GM12878 (cell line): ENCODE measurements around the gene CCDC150. TPM values are rescaled to one million over a fixed set of nuclear protein-coding genes. Genes with fewer than 3 reads are reported as not detected.

Experiments
- ATAC-seq: fragments of 200-7000 bp; cut with Tn5 transposase; 3 replicates; pipeline ENCODE4 v1.9.1; 2020; ENCODE audit warnings: mild to moderate bottlenecking, moderate library complexity
- BruUV-seq: library from RNA; stranded (reverse); fragments of 400-500 nt; replicated peaks from 2 replicates; lab custom pipeline; 2021; lab: Mats Ljungman, UMichigan
- CTCF ChIA-PET: fragments of 300-600 bp; sonication (Branson Sonifier 250); formaldehyde crosslinking; extraction: SDS; loops from one replicate; lab custom pipeline; 2021; ENCODE audit warnings: inconsistent platforms; lab: Yijun Ruan, JAX
- POLR2A ChIA-PET: fragments of 350-600 bp; formaldehyde crosslinking; extraction: SDS; loops from one replicate; lab custom pipeline; 2021; ENCODE audit warnings: inconsistent platforms; lab: Charles Lee
- RAD21 ChIA-PET: fragments of 300-600 bp; sonication (Branson Sonifier 250); formaldehyde crosslinking; loops from one replicate; lab custom pipeline; 2023; ENCODE audit warnings: antibody characterized with exemption; ENCODE audit not compliant: unreplicated experiment; lab: Charles Lee
- SMC1A ChIA-PET: fragments of 300-600 bp; sonication (Branson Sonifier 250); formaldehyde crosslinking; loops from one replicate; lab custom pipeline; 2023; ENCODE audit not compliant: unreplicated experiment, uncharacterized antibody; lab: Charles Lee
- DNase-seq: peaks from one replicate; pipeline ENCODE4 v3.0.0-alpha.2; 2011; ENCODE audit warnings: low read depth, low spot score
- FAIRE-seq: peaks from 3 replicates; lab custom pipeline; 2011; peaks lifted over from hg19 to GRCh38; lab: Jason Lieb, UNC
- H2AFZ ChIP-seq: 2 replicates; pipeline ENCODE4 v1.6.0; 2011; ENCODE audit warnings: low read depth, low read length, control low read depth; ENCODE audit not compliant: control insufficient read depth
- H3K27ac ChIP-seq: 2 replicates; pipeline ENCODE4 v1.5.1; 2011; ENCODE audit warnings: control low read depth; ENCODE audit not compliant: control insufficient read depth, insufficient read depth
- H3K27me3 ChIP-seq, 2 experiments: replicated peaks in 1 of 2; 2 replicates each; pipeline versions ENCODE4 v1.6.0 to v1.6.1; 2011; ENCODE audit warnings: low read length in 1 of 2; ENCODE audit not compliant: control insufficient read depth in 2 of 2, insufficient read depth in 2 of 2
- H3K36me3 ChIP-seq, 2 experiments: 2 replicates each; pipeline ENCODE4 v1.5.1; 2011; ENCODE audit warnings: low read length in 1 of 2; ENCODE audit not compliant: control insufficient read depth in 2 of 2, insufficient read depth in 2 of 2
- H3K4me1 ChIP-seq: 2 replicates; pipeline ENCODE4 v1.6.1; 2011; ENCODE audit warnings: mild to moderate bottlenecking, low read length, moderate library complexity, mixed read lengths; ENCODE audit not compliant: control insufficient read depth, insufficient read depth
- H3K4me2 ChIP-seq: 2 replicates; pipeline ENCODE4 v1.6.0; 2011; ENCODE audit warnings: control low read depth; ENCODE audit not compliant: control insufficient read depth, insufficient read depth
- H3K4me3 ChIP-seq: fragments of 200-600 bp; sonication (generic); 2 replicates; pipeline ENCODE4 v1.5.1; 2016
- H3K79me2 ChIP-seq: 2 replicates; pipeline ENCODE4 v1.6.0; 2011; ENCODE audit warnings: low read length; ENCODE audit not compliant: control insufficient read depth, insufficient read depth
- H3K9ac ChIP-seq: 2 replicates; pipeline ENCODE4 v1.8.0; 2011; ENCODE audit warnings: low read length, control low read depth, mixed read lengths; ENCODE audit not compliant: control insufficient read depth, insufficient read depth
- H3K9me3 ChIP-seq: replicated peaks from 3 replicates; pipeline ENCODE4 v1.5.1; 2011; ENCODE audit warnings: mild to moderate bottlenecking, low read length; ENCODE audit not compliant: control insufficient read depth, insufficient read depth
- H4K20me1 ChIP-seq: 2 replicates; pipeline ENCODE4 v1.6.0; 2011; ENCODE audit not compliant: control insufficient read depth, insufficient read depth
- BRCA1 ChIP-seq: IDR thresholded peaks from 2 replicates; pipeline ENCODE4 v1.6.1; 2011; ENCODE audit warnings: low read depth, low read length, improper control_type of control experiment
- CEBPB ChIP-seq, 2 experiments: fragments of 150-350 bp in 1 of 2; IDR thresholded peaks; 2 replicates each; pipeline ENCODE4 v1.6.1; 2012 to 2014; ENCODE audit warnings: low read depth in 2 of 2, low read length in 2 of 2, borderline replicate concordance in 1 of 2, inconsistent platforms in 1 of 2
- EGR1 ChIP-seq, 2 experiments: IDR thresholded peaks; 1 replicate in 1 of 2; 2 replicates in 1 of 2; pipeline ENCODE4 v1.6.1; 2011 to 2012; ENCODE audit warnings: low read depth in 2 of 2, low read length in 2 of 2, borderline replicate concordance in 1 of 2, mild to moderate bottlenecking in 1 of 2, moderate library complexity in 1 of 2
- FOS ChIP-seq: IDR thresholded peaks from 3 replicates; pipeline ENCODE4 v1.6.1; 2011; ENCODE audit warnings: borderline replicate concordance; ENCODE audit not compliant: insufficient read length; ENCODE audit errors: extremely low read depth
- JUNB ChIP-seq: IDR thresholded peaks from 2 replicates; pipeline ENCODE4 v1.6.1; 2016; ENCODE audit warnings: antibody characterized with exemption, mild to moderate bottlenecking
- KAT2A ChIP-seq: conservative IDR thresholded peaks from 2 replicates; pipeline ENCODE4 v1.6.1; 2011; ENCODE audit warnings: low read depth, low read length; ENCODE audit not compliant: control insufficient read depth
- MXI1 ChIP-seq: fragments of 150-350 bp; IDR thresholded peaks from 2 replicates; pipeline ENCODE4 v1.6.1; 2011; ENCODE audit warnings: low read depth, mild to moderate bottlenecking, inconsistent platforms, low read length, improper control_type of control experiment
- MYB ChIP-seq: fragments of 150-350 bp; IDR thresholded peaks from 2 replicates; pipeline ENCODE4 v1.6.1; 2014; ENCODE audit warnings: mild to moderate bottlenecking, low read depth, low read length, borderline replicate concordance
- NR2C1 ChIP-seq: fragments of 450-650 bp; IDR thresholded peaks from 2 replicates; pipeline ENCODE4 v1.6.1; 2017; ENCODE audit warnings: antibody characterized with exemption, mild to moderate bottlenecking, moderate library complexity
- NR2C2 ChIP-seq: IDR thresholded peaks from 2 replicates; pipeline ENCODE4 v1.6.1; 2011; ENCODE audit warnings: borderline replicate concordance, low read depth; ENCODE audit not compliant: control insufficient read depth, insufficient read length
- SIX5 ChIP-seq: IDR thresholded peaks from 2 replicates; pipeline ENCODE4 v1.6.1; 2011; ENCODE audit warnings: mild to moderate bottlenecking, low read depth, low read length, moderate library complexity; ENCODE audit not compliant: severe bottlenecking
- SMAD1 ChIP-seq: fragments of 450-650 bp; IDR thresholded peaks from 2 replicates; pipeline ENCODE4 v1.6.1; 2018; ENCODE audit warnings: mild to moderate bottlenecking, low read depth; ENCODE audit not compliant: partially characterized antibody
- TARDBP ChIP-seq: IDR thresholded peaks from 2 replicates; pipeline ENCODE4 v1.6.1; 2016; ENCODE audit warnings: borderline replicate concordance
- ZBED1 ChIP-seq: IDR thresholded peaks from 2 replicates; pipeline ENCODE4 v1.6.1; 2016; ENCODE audit warnings: borderline replicate concordance
- ZNF207 ChIP-seq: fragments of 450-650 bp; IDR thresholded peaks from 2 replicates; pipeline ENCODE4 v1.6.1; 2014; ENCODE audit warnings: antibody characterized with exemption, mild to moderate bottlenecking, borderline replicate concordance
- in situ Hi-C: fragments of 300-500 bp; cut with MboI; formaldehyde crosslinking; loops from 9 replicates; pipeline ENCODE4 v1.14.3; 2018; ENCODE audit warnings: mixed read lengths
- intact Hi-C: fragments of 100-400 bp; cut with micrococcal nuclease; formaldehyde crosslinking; loops from one replicate; pipeline ENCODE4 v1.14.2; 2022; ENCODE audit not compliant: unreplicated experiment
- polyA plus RNA-seq, 11 experiments: library from polyadenylated mRNA; depleted of rRNA in 4 of 11; unstranded in 6 of 11; stranded (reverse) in 5 of 11; fragments of >200 nt; fragmentation: Nextera tagmentation in 4 of 11; fragmentation: Illumina TruSeq in 1 of 11; extraction: Ambion mirVana in 4 of 11; extraction: Trizol in 1 of 11; gene quantifications; 1 replicate in 1 of 11; 2 replicates in 10 of 11; pipeline versions ENCODE4 v1.2.1 to v1.2.3, GENCODE V29; 2011 to 2016; ENCODE audit warnings: inconsistent platforms in 2 of 11, missing spikeins in 2 of 11, low read depth in 1 of 11
- total RNA-seq, 4 experiments: library from RNA; depleted of rRNA in 3 of 4; stranded (reverse); fragments of >200 nt in 3 of 4; fragmentation: Illumina TruSeq in 1 of 4; extraction: Trizol in 1 of 4; gene quantifications; 2 replicates each; pipeline versions ENCODE4 v1.2.1 to v1.2.3, GENCODE V29; 2013 to 2021
- TF ChIP-seq, protein P1 (sequence below): fragments of 450-650 bp; IDR thresholded peaks from 2 replicates; pipeline ENCODE4 v1.6.1; 2017; ENCODE audit warnings: mild to moderate bottlenecking, moderate library complexity
- TF ChIP-seq, protein P2 (sequence below): fragments of 450-650 bp; formaldehyde crosslinking; IDR thresholded peaks from 2 replicates; pipeline ENCODE4 v1.4.0; 2020; ENCODE audit warnings: mild to moderate bottlenecking, moderate library complexity

The CCDC150 gene
- total and polyA plus RNA-seq, 10 of the 15 experiments (the other 5 are each of a cell fraction or from before 2014, with no cell fraction given): 11.6 to 27.7 (median 19.6) TPM

DNA sequence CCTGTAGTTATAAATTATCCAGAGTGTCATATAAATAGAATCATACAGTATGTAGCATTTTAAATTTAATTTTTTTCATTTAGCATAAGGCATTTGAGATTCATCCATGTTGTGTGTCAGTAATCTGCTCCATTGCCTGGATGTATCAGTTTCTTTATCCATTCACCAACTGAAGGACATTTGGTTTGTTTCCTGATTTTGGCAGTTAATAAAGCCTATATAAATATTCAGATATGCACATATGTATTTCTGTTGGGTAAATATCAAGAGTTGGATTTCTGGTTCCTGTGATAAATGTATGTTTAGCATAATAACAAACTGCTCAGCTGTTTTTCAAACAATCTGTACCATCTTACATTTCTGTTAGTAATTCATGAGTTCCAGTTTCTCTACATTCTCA, 39.9 kb downstream of the CCDC150 start:
- no peak for FAIRE-seq
- no peak for DNase-seq
- RAD21 ChIA-PET: no interaction called here
- H3K9me3 ChIP-seq: no peaks in the 10 kb centered on the region
- no peaks in the 10 kb centered on the region for H3K79me2 ChIP-seq
- SMC1A ChIA-PET: no interaction called here
- intact Hi-C loops (no loop called here), in situ Hi-C loops (no loop called here)
- CTCF ChIA-PET: no interaction called here
- no peak overlapping the region for H2AFZ ChIP-seq
- no peak overlapping the region for H3K27ac ChIP-seq
- ATAC-seq: no peak
- no TSS peak for BruUV-seq
- no peaks in the 10 kb centered on the region for H3K36me3 ChIP-seq
- no peak overlapping the region for H3K4me2 ChIP-seq
- no peak overlapping the region for H3K9ac ChIP-seq
- no peaks in the 10 kb centered on the region for H3K27me3 ChIP-seq
- no peaks in the 10 kb centered on the region for H3K4me1 ChIP-seq
- POLR2A ChIA-PET: no interaction called here
- no peak overlapping the region for H3K4me3 ChIP-seq
- no peaks in the 10 kb centered on the region for H4K20me1 ChIP-seq
- TF ChIP-seq EGR1 (IDR thresholded peaks at IDR 0.05; ENCODE audit: borderline replicate concordance in 1 of 2, low read depth in 2 of 2, low read length in 2 of 2) (no peak), ZNF207 (no peak), KAT2A (no peak), SIX5 (no peak), NR2C2 (no peak), BRCA1 (no peak), SMAD1 (no peak), MXI1 (no peak), NR2C1 (no peak), MYB (no peak), TARDBP (no peak), FOS (no peak), ZBED1 (no peak), JUNB (no peak), CEBPB (IDR thresholded peaks at IDR 0.05; ENCODE audit: borderline replicate concordance in 1 of 2, low read depth in 2 of 2, low read length in 2 of 2) (no peak)
- TF ChIP-seq, protein P1, sequence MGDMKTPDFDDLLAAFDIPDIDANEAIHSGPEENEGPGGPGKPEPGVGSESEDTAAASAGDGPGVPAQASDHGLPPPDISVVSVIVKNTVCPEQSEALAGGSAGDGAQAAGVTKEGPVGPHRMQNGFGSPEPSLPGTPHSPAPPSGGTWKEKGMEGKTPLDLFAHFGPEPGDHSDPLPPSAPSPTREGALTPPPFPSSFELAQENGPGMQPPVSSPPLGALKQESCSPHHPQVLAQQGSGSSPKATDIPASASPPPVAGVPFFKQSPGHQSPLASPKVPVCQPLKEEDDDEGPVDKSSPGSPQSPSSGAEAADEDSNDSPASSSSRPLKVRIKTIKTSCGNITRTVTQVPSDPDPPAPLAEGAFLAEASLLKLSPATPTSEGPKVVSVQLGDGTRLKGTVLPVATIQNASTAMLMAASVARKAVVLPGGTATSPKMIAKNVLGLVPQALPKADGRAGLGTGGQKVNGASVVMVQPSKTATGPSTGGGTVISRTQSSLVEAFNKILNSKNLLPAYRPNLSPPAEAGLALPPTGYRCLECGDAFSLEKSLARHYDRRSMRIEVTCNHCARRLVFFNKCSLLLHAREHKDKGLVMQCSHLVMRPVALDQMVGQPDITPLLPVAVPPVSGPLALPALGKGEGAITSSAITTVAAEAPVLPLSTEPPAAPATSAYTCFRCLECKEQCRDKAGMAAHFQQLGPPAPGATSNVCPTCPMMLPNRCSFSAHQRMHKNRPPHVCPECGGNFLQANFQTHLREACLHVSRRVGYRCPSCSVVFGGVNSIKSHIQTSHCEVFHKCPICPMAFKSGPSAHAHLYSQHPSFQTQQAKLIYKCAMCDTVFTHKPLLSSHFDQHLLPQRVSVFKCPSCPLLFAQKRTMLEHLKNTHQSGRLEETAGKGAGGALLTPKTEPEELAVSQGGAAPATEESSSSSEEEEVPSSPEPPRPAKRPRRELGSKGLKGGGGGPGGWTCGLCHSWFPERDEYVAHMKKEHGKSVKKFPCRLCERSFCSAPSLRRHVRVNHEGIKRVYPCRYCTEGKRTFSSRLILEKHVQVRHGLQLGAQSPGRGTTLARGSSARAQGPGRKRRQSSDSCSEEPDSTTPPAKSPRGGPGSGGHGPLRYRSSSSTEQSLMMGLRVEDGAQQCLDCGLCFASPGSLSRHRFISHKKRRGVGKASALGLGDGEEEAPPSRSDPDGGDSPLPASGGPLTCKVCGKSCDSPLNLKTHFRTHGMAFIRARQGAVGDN: no peak
- TF ChIP-seq, protein P2, sequence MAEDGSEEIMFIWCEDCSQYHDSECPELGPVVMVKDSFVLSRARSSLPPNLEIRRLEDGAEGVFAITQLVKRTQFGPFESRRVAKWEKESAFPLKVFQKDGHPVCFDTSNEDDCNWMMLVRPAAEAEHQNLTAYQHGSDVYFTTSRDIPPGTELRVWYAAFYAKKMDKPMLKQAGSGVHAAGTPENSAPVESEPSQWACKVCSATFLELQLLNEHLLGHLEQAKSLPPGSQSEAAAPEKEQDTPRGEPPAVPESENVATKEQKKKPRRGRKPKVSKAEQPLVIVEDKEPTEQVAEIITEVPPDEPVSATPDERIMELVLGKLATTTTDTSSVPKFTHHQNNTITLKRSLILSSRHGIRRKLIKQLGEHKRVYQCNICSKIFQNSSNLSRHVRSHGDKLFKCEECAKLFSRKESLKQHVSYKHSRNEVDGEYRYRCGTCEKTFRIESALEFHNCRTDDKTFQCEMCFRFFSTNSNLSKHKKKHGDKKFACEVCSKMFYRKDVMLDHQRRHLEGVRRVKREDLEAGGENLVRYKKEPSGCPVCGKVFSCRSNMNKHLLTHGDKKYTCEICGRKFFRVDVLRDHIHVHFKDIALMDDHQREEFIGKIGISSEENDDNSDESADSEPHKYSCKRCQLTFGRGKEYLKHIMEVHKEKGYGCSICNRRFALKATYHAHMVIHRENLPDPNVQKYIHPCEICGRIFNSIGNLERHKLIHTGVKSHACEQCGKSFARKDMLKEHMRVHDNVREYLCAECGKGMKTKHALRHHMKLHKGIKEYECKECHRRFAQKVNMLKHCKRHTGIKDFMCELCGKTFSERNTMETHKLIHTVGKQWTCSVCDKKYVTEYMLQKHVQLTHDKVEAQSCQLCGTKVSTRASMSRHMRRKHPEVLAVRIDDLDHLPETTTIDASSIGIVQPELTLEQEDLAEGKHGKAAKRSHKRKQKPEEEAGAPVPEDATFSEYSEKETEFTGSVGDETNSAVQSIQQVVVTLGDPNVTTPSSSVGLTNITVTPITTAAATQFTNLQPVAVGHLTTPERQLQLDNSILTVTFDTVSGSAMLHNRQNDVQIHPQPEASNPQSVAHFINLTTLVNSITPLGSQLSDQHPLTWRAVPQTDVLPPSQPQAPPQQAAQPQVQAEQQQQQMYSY: no peak
